OCI-LY7 (cell line): ENCODE measurements around the gene ZNF800.

Experiments
- CTCF ChIP-seq: fragments of 200-600 bp; sonication (generic); conservative IDR thresholded peaks from 2 replicates; pipeline ENCODE4 v1.5.1; 2014; ENCODE audit warnings: mild to moderate bottlenecking, antibody characterized with exemption, low read length, moderate library complexity, mixed read lengths
- EZH2phosphoT487 ChIP-seq: fragments of 200-600 bp; sonication (generic); IDR thresholded peaks from 2 replicates; pipeline ENCODE4 v1.6.1; 2018; ENCODE audit warnings: low read depth, borderline replicate concordance, mild to moderate bottlenecking, mixed run types, antibody characterized with exemption, low read length, moderate library complexity, mixed read lengths

- TF ChIP-seq CTCF (no peak), EZH2phosphoT487 (no peak)
Measured at GRCh38 chr7:127350586-127350985, 41.9 kb downstream of the ZNF800 start.
